ENCODE results near the gene ABLIM1. TPM values are rescaled to one million over a fixed set of nuclear protein-coding genes. Genes with fewer than 3 reads are reported as not detected.

ABLIM1 gene
- total RNA-seq, 1 experiment from 2014 or later: 79.3 TPM

DNA sequence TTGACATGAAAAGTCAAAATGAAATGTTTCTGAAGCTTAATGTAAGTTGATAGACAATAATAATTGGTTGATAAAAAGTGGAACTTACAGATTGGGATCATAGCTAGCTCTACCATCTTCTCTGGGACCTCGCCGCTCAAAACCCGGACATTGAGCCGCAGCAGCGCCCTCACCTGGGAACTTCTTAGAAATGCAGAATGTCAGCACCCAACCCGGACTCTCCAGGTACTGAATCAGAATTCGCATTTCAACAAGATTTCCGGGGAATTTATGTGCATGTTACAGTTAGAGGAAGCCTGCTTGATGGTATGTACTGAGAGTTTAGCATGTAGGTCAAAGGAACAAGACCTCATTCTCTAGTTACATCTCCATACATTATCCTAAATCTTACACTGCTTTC, 36.7 kb upstream of the ABLIM1 start:
- H3K36me3 ChIP-seq (ENCODE audit: control insufficient read depth, insufficient read depth, low read length): no peaks in the 10 kb centered on the region
- POLR2A ChIA-PET: no interaction called here
- no peaks in the 10 kb centered on the region for H3K27me3 ChIP-seq (replicated peaks; ENCODE audit: control insufficient read depth, insufficient read depth, low read length)
- Mint-ChIP-seq H3K27ac (ENCODE audit: unreplicated experiment) (no peak overlapping the region), H3K27me3 (ENCODE audit: insufficient read depth, unreplicated experiment) (no peaks in the 10 kb centered on the region), H3K36me3 (ENCODE audit: insufficient read depth, unreplicated experiment) (no peaks in the 10 kb centered on the region), H3K4me3 (ENCODE audit: unreplicated experiment) (no peak overlapping the region), H3K9me3 (ENCODE audit: unreplicated experiment) (no peaks in the 10 kb centered on the region), H3K4me1 (ENCODE audit: low read depth, unreplicated experiment) (peaks cover 6% of the 10 kb centered on the region)
- intact Hi-C loops (cut with micrococcal nuclease; ENCODE audit: unreplicated experiment): loop anchor here (1.0 to 2.0 kb wide), 2 partner anchors 62 to 144 kb away; no protein-coding TSS in a partner anchor
- no peak overlapping the region for H3K4me3 ChIP-seq (ENCODE audit: low read depth, low read length)
- BruUV-seq (replicated peaks): no TSS peak
- no peaks in the 10 kb centered on the region for H3K4me1 ChIP-seq
- CTCF ChIA-PET: interaction anchor here (0.7 to 1.4 kb wide), 7 partner anchors 40 to 223 kb away, joined by 3 to 6 read pairs (median 3); no protein-coding TSS in a partner anchor
- DNase-seq: peak; percentile 55 to 69
- H3K9me3 ChIP-seq: no peaks in the 10 kb centered on the region
- TF ChIP-seq CTCF (IDR thresholded peaks at IDR 0.05; ENCODE audit: insufficient read depth in 1 of 2, low read depth in 1 of 2, low read length in 1 of 2, severe bottlenecking in 1 of 2, unreplicated experiment in 1 of 2): peak; percentile 69 to 74

- Mint-ChIP-seq H3K27ac (ENCODE audit: unreplicated experiment) (no peak overlapping the region), H3K4me1 (ENCODE audit: low read depth, unreplicated experiment) (peaks cover 6% of the 10 kb centered on the region), H3K9me3 (ENCODE audit: unreplicated experiment) (no peaks in the 10 kb centered on the region), H3K36me3 (ENCODE audit: insufficient read depth, unreplicated experiment) (no peaks in the 10 kb centered on the region), H3K27me3 (ENCODE audit: insufficient read depth, unreplicated experiment) (no peaks in the 10 kb centered on the region), H3K4me3 (ENCODE audit: unreplicated experiment) (no peak overlapping the region)
- DNase-seq: no peak
- no peaks in the 10 kb centered on the region for H3K9me3 ChIP-seq
- POLR2A ChIA-PET: no interaction called here
- intact Hi-C loops (cut with micrococcal nuclease; ENCODE audit: unreplicated experiment): loop anchor here (1.0 to 2.0 kb wide), 2 partner anchors 61 to 144 kb away; no protein-coding TSS in a partner anchor
- H3K4me1 ChIP-seq: no peaks in the 10 kb centered on the region
- H3K27me3 ChIP-seq (replicated peaks; ENCODE audit: control insufficient read depth, insufficient read depth, low read length): no peaks in the 10 kb centered on the region
- BruUV-seq (replicated peaks): no TSS peak
- CTCF ChIA-PET: interaction anchor here (0.6 to 1.4 kb wide), 9 partner anchors 29 to 223 kb away, joined by 3 to 6 read pairs (median 3); no protein-coding TSS in a partner anchor
- H3K36me3 ChIP-seq (ENCODE audit: control insufficient read depth, insufficient read depth, low read length): no peaks in the 10 kb centered on the region
- TF ChIP-seq CTCF (IDR thresholded peaks at IDR 0.05; ENCODE audit: insufficient read depth in 1 of 2, low read depth in 1 of 2, low read length in 1 of 2, severe bottlenecking in 1 of 2, unreplicated experiment in 1 of 2): no peak
- no peak overlapping the region for H3K4me3 ChIP-seq (ENCODE audit: low read depth, low read length)
These were observed 36.0 kb upstream of the ABLIM1 start for GRCh38 chr10:114694062-114694461.

DNA sequence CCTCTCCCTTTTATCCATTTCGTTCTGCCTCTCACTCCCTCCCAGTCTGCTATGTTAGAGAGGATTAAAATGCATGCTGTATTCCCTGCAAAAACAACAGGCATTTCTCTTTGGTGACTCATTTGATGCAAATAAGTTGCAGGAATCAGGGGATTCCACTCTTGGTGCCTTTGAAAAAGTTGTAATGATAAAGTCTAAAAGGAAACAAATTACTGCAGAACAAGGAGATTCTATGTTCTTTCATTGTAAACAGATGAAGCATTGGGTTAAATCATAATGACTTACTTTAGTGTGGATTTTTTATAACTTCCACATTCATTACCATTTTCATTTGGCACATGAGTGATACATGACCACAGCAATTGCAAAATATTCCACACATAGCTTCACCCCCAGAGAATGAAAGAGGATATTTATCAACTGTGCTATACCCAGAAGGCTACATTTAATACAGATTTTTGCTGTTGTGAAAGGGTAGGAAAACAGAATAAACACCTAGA, 33.4 kb upstream of the ABLIM1 start:
- intact Hi-C loops (cut with micrococcal nuclease; ENCODE audit: unreplicated experiment): no loop called here
- no peak overlapping the region for H3K27ac Mint-ChIP-seq (ENCODE audit: unreplicated experiment)
- H3K4me1 ChIP-seq: peaks cover 10% of the 10 kb centered on the region
- H3K27me3 Mint-ChIP-seq (ENCODE audit: insufficient read depth, unreplicated experiment): no peaks in the 10 kb centered on the region
- H3K9me3 ChIP-seq: no peaks in the 10 kb centered on the region
- no peak for TF ChIP-seq CTCF (IDR thresholded peaks at IDR 0.05; ENCODE audit: insufficient read depth in 1 of 2, low read depth in 1 of 2, low read length in 1 of 2, severe bottlenecking in 1 of 2, unreplicated experiment in 1 of 2)
- H3K9me3 Mint-ChIP-seq (ENCODE audit: unreplicated experiment): no peaks in the 10 kb centered on the region
- no peaks in the 10 kb centered on the region for H3K27me3 ChIP-seq (replicated peaks; ENCODE audit: control insufficient read depth, insufficient read depth, low read length)
- BruUV-seq (replicated peaks): no TSS peak
- CTCF ChIA-PET: no interaction called here
- POLR2A ChIA-PET: interaction anchor here (0.6 kb wide), 1 partner anchor 108 kb away, joined by 3 read pairs; no protein-coding TSS in a partner anchor
- no peak overlapping the region for H3K4me3 ChIP-seq (ENCODE audit: low read depth, low read length)
- peaks cover 9% of the 10 kb centered on the region for H3K4me1 Mint-ChIP-seq (ENCODE audit: low read depth, unreplicated experiment)
- no peaks in the 10 kb centered on the region for H3K36me3 Mint-ChIP-seq (ENCODE audit: insufficient read depth, unreplicated experiment)
- no peak overlapping the region for H3K4me3 Mint-ChIP-seq (ENCODE audit: unreplicated experiment)
- H3K36me3 ChIP-seq (ENCODE audit: control insufficient read depth, insufficient read depth, low read length): no peaks in the 10 kb centered on the region
- DNase-seq: no peak
